ENCODE measurements around the gene MAD1L1.

The MAD1L1 gene

GRCh38 chr7:1868516-1869165 lies 364.1 kb downstream of the MAD1L1 start:
- no peak for TF ChIP-seq CTCF (IDR thresholded peaks at IDR 0.05; ENCODE audit: low read depth, low read length, missing control alignments)

GRCh38 chr7:1867370-1868260 lies 365.1 kb downstream of the MAD1L1 start:
- no peak for TF ChIP-seq CTCF (IDR thresholded peaks at IDR 0.05; ENCODE audit: low read depth, low read length, missing control alignments)
- H3K4me3 ChIP-seq (replicated peaks; ENCODE audit: low read depth, low read length) = no peak overlapping the region
- no peak for DNase-seq (ENCODE audit: extremely low read depth, low read depth)

More at GRCh38 chr7:1868516-1869165, 364.1 kb downstream of the MAD1L1 start:
- DNase-seq (ENCODE audit: extremely low read depth, low read depth) = no peak
- H3K4me3 ChIP-seq (replicated peaks; ENCODE audit: low read depth, low read length) = no peak overlapping the region

- no peak for DNase-seq (ENCODE audit: extremely low read depth, low read depth)
- H3K4me3 ChIP-seq (replicated peaks; ENCODE audit: low read depth, low read length) = no peak overlapping the region
- no peak for TF ChIP-seq CTCF (IDR thresholded peaks at IDR 0.05; ENCODE audit: low read depth, low read length, missing control alignments)
Measured at GRCh38 chr7:1866601-1867000, 366.1 kb downstream of the MAD1L1 start.

GRCh38 chr7:1865571-1866255 lies 367.0 kb downstream of the MAD1L1 start:
- no peak for TF ChIP-seq CTCF (IDR thresholded peaks at IDR 0.05; ENCODE audit: low read depth, low read length, missing control alignments)
- DNase-seq (ENCODE audit: extremely low read depth, low read depth) = no peak
- H3K4me3 ChIP-seq (replicated peaks; ENCODE audit: low read depth, low read length) = no peak overlapping the region

- H3K4me3 ChIP-seq (replicated peaks; ENCODE audit: low read depth, low read length) = no peak overlapping the region
- TF ChIP-seq CTCF (IDR thresholded peaks at IDR 0.05; ENCODE audit: low read depth, low read length, missing control alignments) = no peak
- DNase-seq (ENCODE audit: extremely low read depth, low read depth) = no peak
Measured at GRCh38 chr7:1865000-1865555, 367.7 kb downstream of the MAD1L1 start.

GRCh38 chr7:1864161-1864940 lies 368.4 kb downstream of the MAD1L1 start:
- no peak for TF ChIP-seq CTCF (IDR thresholded peaks at IDR 0.05; ENCODE audit: low read depth, low read length, missing control alignments)
- no peak for DNase-seq (ENCODE audit: extremely low read depth, low read depth)
- no peak overlapping the region for H3K4me3 ChIP-seq (replicated peaks; ENCODE audit: low read depth, low read length)

Measured in HFF-Myc (cell line).